ENCODE data around the gene CLEC16A.

The CLEC16A gene

DNA sequence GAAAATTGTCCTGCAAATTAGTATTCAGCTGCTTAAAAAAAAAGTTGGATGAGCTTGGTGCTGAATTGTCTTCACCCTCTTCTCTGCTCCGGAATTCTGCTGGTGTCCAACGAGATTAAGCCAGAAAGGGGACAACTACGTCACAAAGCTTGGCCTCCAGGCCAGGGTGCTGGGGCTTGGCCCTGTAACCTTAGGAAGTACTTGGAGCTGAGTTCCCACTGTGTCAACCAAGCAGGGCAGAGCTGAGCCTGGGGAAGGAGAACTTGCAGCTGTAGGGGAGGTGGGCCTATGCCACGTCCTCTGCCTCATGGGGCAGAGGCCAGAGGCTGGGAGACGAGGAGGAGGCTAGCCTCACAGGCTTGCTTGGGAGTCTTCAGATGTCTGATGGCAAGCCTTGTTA lies 71.2 kb downstream of the CLEC16A start:
- Histone ChIP-seq H3K27me3 (ENCODE audit: insufficient read depth, low read length) (no peaks in the 10 kb centered on the region), H3K4me3 (ENCODE audit: low read length) (no peak overlapping the region)

GRCh38 chr16:11016524-11016988 lies 72.2 kb downstream of the CLEC16A start:
- H3K4me3 ChIP-seq (ENCODE audit: low read length): no peak overlapping the region
- no peaks in the 10 kb centered on the region for H3K27me3 ChIP-seq (ENCODE audit: insufficient read depth, low read length)
- H2AFZ ChIP-seq (ENCODE audit: low read depth, low read length): no peak overlapping the region
- peaks cover under 1% of the 10 kb centered on the region for H3K9me3 ChIP-seq (ENCODE audit: low read length)
- no peaks in the 10 kb centered on the region for H3K4me1 ChIP-seq (ENCODE audit: insufficient read depth, low read length)
- H3K36me3 ChIP-seq (ENCODE audit: insufficient read depth, low read length): peaks cover 12% of the 10 kb centered on the region

More for the DNA sequence above, 71.2 kb downstream of the CLEC16A start:
- H3K9me3 ChIP-seq (ENCODE audit: low read length): peaks cover 2% of the 10 kb centered on the region
- peaks cover 11% of the 10 kb centered on the region for H3K36me3 ChIP-seq (ENCODE audit: insufficient read depth, low read length)
- H3K4me1 ChIP-seq (ENCODE audit: insufficient read depth, low read length): no peaks in the 10 kb centered on the region
- no peak overlapping the region for H2AFZ ChIP-seq (ENCODE audit: low read depth, low read length)

GRCh38 chr16:11016993-11017392 lies 72.6 kb downstream of the CLEC16A start:
- H3K9me3 ChIP-seq (ENCODE audit: low read length): no peaks in the 10 kb centered on the region
- H3K36me3 ChIP-seq (ENCODE audit: insufficient read depth, low read length): peaks cover 12% of the 10 kb centered on the region
- H3K4me1 ChIP-seq (ENCODE audit: insufficient read depth, low read length): no peaks in the 10 kb centered on the region
- no peak overlapping the region for H2AFZ ChIP-seq (ENCODE audit: low read depth, low read length)
- no peak overlapping the region for H3K4me3 ChIP-seq (ENCODE audit: low read length)
- no peaks in the 10 kb centered on the region for H3K27me3 ChIP-seq (ENCODE audit: insufficient read depth, low read length)

DNA sequence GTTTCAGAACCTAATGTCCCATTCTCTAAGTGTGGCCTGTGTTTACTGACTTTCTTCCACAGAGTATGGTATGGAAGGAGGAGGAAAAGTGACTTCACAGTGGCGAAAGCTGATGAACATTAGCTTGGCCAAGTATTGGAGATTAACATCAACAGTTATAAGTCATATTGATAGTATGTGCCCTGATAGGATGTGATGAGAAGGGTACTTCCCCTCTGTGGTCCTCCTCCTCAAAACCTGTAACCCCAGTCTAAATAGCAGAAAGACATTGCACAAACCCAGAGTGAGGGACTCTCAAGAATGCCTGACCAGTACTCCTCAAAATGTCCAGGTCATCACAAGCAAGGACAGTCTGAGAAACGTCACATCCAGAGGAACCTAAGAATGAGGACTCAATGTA lies 73.1 kb downstream of the CLEC16A start:
- H3K27me3 ChIP-seq (ENCODE audit: insufficient read depth, low read length): no peaks in the 10 kb centered on the region
- H3K4me1 ChIP-seq (ENCODE audit: insufficient read depth, low read length): no peaks in the 10 kb centered on the region
- H3K4me3 ChIP-seq (ENCODE audit: low read length): no peak overlapping the region
- H3K36me3 ChIP-seq (ENCODE audit: insufficient read depth, low read length): peaks cover 12% of the 10 kb centered on the region
- H2AFZ ChIP-seq (ENCODE audit: low read depth, low read length): no peak overlapping the region
- H3K9me3 ChIP-seq (ENCODE audit: low read length): no peaks in the 10 kb centered on the region

DNA sequence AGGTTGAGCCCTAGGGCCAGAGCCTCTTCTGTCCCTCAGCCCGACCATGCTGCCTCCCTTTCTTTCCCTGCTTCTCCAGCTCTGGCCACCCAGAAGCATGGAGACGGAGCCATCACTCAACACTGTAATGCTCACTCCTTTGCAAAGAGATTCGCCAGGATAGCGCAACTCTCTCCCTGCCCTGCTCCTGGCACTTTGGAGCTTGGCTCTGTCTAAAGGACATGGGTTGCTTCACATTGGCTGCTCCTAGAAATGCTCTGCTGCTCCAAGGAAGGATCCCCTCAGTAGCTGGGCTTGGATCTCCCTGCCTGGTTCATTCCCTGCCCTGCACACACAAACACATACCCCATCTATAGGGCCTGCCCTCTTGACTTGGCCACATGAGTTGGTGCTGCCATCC lies 76.0 kb downstream of the CLEC16A start:
- H3K27me3 ChIP-seq (ENCODE audit: insufficient read depth, low read length): no peaks in the 10 kb centered on the region
- no peak overlapping the region for H3K4me3 ChIP-seq (ENCODE audit: low read length)
- H3K4me1 ChIP-seq (ENCODE audit: insufficient read depth, low read length): no peaks in the 10 kb centered on the region
- H3K36me3 ChIP-seq (ENCODE audit: insufficient read depth, low read length): peaks cover 17% of the 10 kb centered on the region
- no peaks in the 10 kb centered on the region for H3K9me3 ChIP-seq (ENCODE audit: low read length)
- no peak overlapping the region for H2AFZ ChIP-seq (ENCODE audit: low read depth, low read length)

- no peaks in the 10 kb centered on the region for H3K4me1 ChIP-seq (ENCODE audit: insufficient read depth, low read length)
- peaks cover 3% of the 10 kb centered on the region for H3K9me3 ChIP-seq (ENCODE audit: low read length)
- peaks cover 17% of the 10 kb centered on the region for H3K36me3 ChIP-seq (ENCODE audit: insufficient read depth, low read length)
Observed at GRCh38 chr16:11020792-11021551, 76.6 kb downstream of the CLEC16A start.

GRCh38 chr16:11022002-11022401 lies 77.6 kb downstream of the CLEC16A start:
- Histone ChIP-seq H3K36me3 (ENCODE audit: insufficient read depth, low read length) (peaks cover 26% of the 10 kb centered on the region), H3K4me3 (ENCODE audit: low read length) (no peak overlapping the region), H2AFZ (ENCODE audit: low read depth, low read length) (no peak overlapping the region), H3K9me3 (ENCODE audit: low read length) (peaks cover 7% of the 10 kb centered on the region), H3K27me3 (ENCODE audit: insufficient read depth, low read length) (no peaks in the 10 kb centered on the region), H3K4me1 (ENCODE audit: insufficient read depth, low read length) (no peaks in the 10 kb centered on the region)

More at GRCh38 chr16:11020792-11021551, 76.6 kb downstream of the CLEC16A start:
- H3K27me3 ChIP-seq (ENCODE audit: insufficient read depth, low read length): no peaks in the 10 kb centered on the region
- H3K4me3 ChIP-seq (ENCODE audit: low read length): no peak overlapping the region
- no peak overlapping the region for H2AFZ ChIP-seq (ENCODE audit: low read depth, low read length)

- H3K36me3 ChIP-seq (ENCODE audit: insufficient read depth, low read length): peaks cover 26% of the 10 kb centered on the region
- no peak overlapping the region for H3K4me3 ChIP-seq (ENCODE audit: low read length)
Observed at GRCh38 chr16:11023262-11024039, 79.1 kb downstream of the CLEC16A start.

DNA sequence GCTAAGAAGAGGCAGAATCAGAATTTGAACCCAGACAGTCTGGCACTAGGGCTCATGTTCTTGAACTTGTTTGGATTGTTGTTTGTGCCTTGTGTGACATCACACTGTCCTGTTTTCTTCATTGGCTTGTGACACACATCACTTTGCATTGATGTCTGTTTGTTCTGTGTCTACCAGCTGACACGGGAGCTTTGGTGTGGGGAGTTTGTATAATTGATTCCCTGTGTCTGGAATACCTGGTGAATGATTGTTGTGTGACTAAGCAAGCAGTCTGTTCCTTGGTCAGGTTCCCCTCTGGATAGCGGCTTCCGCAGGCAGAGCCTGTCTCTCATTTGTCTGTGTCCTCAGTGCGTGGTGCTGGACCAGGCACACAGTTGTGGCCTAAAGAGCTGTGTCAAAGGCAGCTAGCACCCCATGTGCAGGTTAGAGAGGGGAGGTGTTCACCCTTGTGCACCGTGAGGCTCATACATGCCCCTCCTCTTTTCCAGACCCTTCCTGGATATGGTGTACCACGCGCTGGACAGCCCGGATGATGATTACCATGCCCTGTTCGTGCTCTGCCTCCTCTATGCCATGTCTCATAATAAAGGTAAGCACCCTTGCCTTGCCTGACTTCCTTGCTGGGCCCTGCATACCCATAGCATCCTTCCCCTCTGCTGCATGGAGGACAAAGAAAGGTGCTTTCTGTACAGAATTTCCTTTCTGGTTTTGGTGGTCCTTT lies 80.1 kb downstream of the CLEC16A start:
- Histone ChIP-seq H3K4me3 (ENCODE audit: low read length) (no peak overlapping the region), H3K9me3 (ENCODE audit: low read length) (peaks cover 13% of the 10 kb centered on the region), H3K36me3 (ENCODE audit: insufficient read depth, low read length) (peaks cover 30% of the 10 kb centered on the region), H3K4me1 (ENCODE audit: insufficient read depth, low read length) (no peaks in the 10 kb centered on the region), H3K27me3 (ENCODE audit: insufficient read depth, low read length) (no peaks in the 10 kb centered on the region), H2AFZ (ENCODE audit: low read depth, low read length) (no peak overlapping the region)

More at GRCh38 chr16:11023262-11024039, 79.1 kb downstream of the CLEC16A start:
- no peaks in the 10 kb centered on the region for H3K4me1 ChIP-seq (ENCODE audit: insufficient read depth, low read length)
- H3K27me3 ChIP-seq (ENCODE audit: insufficient read depth, low read length): no peaks in the 10 kb centered on the region
- H3K9me3 ChIP-seq (ENCODE audit: low read length): peaks cover 9% of the 10 kb centered on the region
- H2AFZ ChIP-seq (ENCODE audit: low read depth, low read length): no peak overlapping the region

DNA sequence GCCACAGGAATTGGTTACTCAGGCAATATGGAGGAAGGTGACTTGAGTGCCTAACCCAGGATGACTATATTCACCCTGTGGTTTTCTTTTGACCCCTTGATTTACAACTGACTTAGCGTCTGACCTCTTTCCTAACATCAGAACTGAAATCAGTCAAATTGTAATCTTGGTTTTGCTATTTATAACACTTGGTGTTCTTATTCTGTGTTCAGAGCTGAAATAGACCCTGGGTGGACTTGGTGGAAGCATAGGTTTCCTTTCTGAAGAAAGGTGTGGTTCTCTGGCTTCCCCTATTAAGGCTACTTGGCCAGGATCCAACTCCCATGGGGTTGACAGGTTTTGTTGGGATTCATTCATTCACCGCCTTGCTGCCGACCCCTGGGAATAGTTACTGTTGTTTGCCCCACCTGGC lies 80.8 kb downstream of the CLEC16A start:
- Histone ChIP-seq H3K9me3 (ENCODE audit: low read length) (peaks cover 13% of the 10 kb centered on the region), H3K27me3 (ENCODE audit: insufficient read depth, low read length) (no peaks in the 10 kb centered on the region), H3K4me1 (ENCODE audit: insufficient read depth, low read length) (no peaks in the 10 kb centered on the region), H3K36me3 (ENCODE audit: insufficient read depth, low read length) (peaks cover 29% of the 10 kb centered on the region), H2AFZ (ENCODE audit: low read depth, low read length) (no peak overlapping the region), H3K4me3 (ENCODE audit: low read length) (no peak overlapping the region)

DNA sequence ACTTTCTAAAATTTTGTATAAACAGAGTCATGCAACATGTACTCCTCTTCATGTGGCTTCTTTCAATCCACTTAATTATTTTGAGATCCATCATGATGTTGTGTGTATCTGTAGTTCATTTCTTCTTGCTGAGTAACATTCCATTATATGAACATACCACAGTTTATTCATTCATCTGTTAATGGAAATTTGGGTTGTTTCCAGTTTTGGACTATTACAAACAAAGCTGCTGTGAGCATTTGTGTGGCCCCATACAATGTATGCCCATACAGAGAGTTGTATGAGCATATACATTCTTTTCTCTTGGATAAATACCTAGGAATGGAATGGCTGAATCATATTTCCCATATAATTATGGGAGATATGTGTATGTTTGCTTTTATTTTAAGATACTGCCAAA lies 85.6 kb downstream of the CLEC16A start:
- Histone ChIP-seq H3K27me3 (ENCODE audit: insufficient read depth, low read length) (no peaks in the 10 kb centered on the region), H3K4me3 (ENCODE audit: low read length) (no peak overlapping the region), H3K36me3 (ENCODE audit: insufficient read depth, low read length) (peaks cover 21% of the 10 kb centered on the region), H3K9me3 (ENCODE audit: low read length) (peaks cover 17% of the 10 kb centered on the region), H2AFZ (ENCODE audit: low read depth, low read length) (no peak overlapping the region), H3K4me1 (ENCODE audit: insufficient read depth, low read length) (no peaks in the 10 kb centered on the region)

- Histone ChIP-seq H3K4me3 (ENCODE audit: low read length) (no peak overlapping the region), H2AFZ (ENCODE audit: low read depth, low read length) (no peak overlapping the region), H3K27me3 (ENCODE audit: insufficient read depth, low read length) (no peaks in the 10 kb centered on the region), H3K4me1 (ENCODE audit: insufficient read depth, low read length) (no peaks in the 10 kb centered on the region), H3K9me3 (ENCODE audit: low read length) (peaks cover 14% of the 10 kb centered on the region), H3K36me3 (ENCODE audit: insufficient read depth, low read length) (peaks cover 20% of the 10 kb centered on the region)
Observed at GRCh38 chr16:11030990-11031510, 86.7 kb downstream of the CLEC16A start.
